GM19395 (cell line): ENCODE data around the gene DEPP1.
A peak's percentile ranks its signal among the peaks of the same experiment; 100 is the strongest.

Experiments used
- ATAC-seq: cut with Tn5 transposase; IDR thresholded peaks from one replicate; pipeline ENCODE4 v1.9.1; 2021; ENCODE audit warnings: mild to moderate bottlenecking, moderate library complexity; ENCODE audit not compliant: unreplicated experiment

DEPP1 gene

DNA sequence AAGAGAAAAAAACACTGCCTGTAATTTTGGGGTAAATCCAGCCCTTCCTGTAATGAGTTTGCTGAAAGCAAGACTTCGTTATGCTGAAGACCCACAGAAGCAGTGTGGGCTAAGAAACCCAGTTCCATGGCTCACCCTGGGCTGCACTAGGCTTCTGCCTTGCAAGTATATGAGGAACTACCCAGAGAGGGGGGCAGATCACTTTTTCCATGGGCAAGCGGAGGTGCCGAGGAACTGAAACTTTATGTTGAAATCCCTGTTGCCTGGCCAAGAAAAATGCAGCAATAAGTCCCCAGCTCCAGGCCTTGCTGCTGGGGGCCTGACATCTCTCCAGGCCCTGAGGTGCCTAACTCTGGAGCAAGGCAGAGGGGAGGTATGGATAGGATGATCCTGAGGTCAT, 10.5 kb downstream of the DEPP1 start:
- ATAC-seq = no peak

DNA sequence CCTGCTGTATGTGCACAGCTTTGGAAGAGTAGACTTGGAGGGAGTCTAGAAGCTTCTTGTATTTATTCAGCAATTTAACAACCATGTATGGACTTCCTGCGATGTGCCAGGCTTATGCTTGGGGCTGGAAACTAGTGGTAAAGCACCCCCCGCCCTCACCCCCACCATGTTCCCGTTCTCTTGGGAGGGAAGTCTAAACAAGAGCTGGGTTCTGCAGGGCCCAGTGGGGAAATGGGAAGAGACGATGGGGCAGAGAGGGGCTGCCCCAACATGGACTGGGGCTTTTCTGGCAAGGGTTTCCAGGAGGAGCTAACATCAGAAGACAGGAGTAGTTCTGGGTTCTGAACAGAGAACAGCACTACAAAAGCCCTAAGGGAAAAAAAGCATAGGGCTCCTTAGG, 11.0 kb downstream of the DEPP1 start:
- ATAC-seq = no peak

DNA sequence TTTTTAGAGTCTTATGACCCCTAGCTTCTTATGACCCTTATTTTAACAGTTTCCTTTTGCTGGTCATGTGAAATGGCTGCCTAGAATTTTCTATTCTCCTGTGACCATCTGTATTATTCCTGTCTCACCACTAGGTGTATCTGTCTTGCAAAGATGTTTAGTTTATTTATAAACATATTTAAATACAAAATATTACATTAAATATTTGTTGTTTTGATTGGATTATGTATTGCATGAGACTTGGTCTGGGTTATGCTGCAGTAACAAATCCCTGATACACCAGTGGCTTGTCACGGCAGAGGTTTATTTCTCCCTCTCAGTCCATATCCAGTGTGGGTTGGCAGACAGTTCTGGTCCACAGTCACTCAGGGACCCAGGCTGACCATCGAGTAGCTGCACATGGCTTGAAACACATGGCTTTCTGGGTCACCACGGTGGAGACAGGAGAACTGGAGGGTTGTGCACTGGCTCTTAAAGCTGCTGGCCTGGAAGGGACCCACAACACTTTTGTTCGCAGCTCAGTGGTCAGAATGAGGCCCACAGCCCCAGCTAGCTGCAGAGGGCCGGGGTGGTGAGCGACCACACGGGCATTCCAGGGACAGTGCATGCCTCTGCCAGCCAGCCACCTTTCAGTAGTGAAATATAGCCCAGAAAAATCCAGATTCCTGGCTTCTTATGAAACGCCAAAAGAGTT, 11.6 kb downstream of the DEPP1 start:
- no peak for ATAC-seq

DNA sequence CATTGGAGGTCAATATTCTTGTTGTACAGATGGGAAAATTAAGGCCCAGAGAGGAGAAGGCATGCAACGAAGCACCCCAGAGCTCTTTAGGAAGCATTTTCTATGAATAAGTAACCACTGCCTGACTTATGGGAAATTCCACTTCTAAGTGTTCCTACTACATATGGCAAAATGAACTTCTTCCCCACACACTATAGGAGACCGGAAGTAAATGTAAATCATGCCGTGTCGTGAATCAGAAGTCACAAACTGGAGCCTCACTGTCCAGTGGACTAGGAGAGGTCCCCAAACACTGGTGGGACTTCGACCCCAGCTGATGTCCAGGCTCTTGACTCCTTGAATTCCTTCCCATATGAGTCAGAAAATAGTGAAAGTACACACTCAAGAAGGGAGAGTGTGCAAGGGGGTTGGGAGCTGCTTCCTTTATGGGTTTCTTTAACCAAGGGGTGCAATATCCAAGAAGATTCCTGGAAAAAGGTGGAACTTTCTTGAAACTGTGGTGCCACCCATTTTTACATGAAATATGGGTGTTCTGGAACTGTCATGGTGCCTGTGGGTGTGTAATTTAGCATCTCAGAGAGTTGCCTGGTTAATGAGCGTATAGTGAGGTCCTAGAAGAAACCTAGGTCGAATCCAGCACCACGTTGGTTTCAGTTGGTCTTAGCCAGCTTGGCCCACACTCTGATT, 12.3 kb downstream of the DEPP1 start:
- ATAC-seq = peak; percentile 40

DNA sequence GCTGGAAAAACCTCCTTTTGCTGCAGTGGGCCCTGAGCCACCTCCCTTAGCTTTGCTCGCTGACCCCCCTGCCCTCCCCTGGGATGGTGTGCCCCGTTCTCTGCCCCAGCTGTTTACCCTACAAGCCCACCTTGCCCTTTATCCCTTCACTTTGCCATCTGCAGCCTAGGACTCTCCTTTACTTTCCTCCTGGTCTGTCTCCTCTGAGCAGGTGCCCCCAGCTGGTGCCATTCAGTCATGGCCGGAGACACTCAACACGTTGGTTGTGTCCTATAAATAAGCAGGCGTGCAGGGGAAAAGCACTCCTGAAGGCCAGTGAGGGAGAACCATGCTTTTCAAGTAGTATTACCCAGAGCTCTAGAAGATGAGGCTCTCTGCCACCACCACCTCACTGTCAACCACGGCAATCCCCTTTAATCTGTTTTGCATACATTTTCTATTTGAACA, 12.9 kb downstream of the DEPP1 start:
- peak; percentile 29 for ATAC-seq

DNA sequence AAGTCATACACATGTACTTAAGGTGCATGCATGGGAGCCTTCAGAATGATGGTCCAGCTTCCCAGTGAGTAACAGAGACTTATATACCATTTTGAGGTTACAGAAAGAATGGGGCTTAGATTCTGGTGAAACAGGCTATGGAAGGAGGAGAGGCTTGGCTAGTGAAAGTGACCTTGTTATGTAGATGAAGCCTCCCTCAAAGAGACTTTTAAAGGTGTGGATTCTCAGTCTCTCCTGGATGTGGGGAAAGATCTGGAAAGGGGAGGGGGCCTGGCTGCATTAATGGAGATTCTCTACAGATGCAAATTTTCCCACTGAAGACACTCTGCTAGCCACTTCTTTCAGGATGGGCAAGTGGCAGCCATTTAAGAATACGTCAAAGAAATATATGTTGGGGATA, 13.5 kb downstream of the DEPP1 start:
- ATAC-seq = no peak

DNA sequence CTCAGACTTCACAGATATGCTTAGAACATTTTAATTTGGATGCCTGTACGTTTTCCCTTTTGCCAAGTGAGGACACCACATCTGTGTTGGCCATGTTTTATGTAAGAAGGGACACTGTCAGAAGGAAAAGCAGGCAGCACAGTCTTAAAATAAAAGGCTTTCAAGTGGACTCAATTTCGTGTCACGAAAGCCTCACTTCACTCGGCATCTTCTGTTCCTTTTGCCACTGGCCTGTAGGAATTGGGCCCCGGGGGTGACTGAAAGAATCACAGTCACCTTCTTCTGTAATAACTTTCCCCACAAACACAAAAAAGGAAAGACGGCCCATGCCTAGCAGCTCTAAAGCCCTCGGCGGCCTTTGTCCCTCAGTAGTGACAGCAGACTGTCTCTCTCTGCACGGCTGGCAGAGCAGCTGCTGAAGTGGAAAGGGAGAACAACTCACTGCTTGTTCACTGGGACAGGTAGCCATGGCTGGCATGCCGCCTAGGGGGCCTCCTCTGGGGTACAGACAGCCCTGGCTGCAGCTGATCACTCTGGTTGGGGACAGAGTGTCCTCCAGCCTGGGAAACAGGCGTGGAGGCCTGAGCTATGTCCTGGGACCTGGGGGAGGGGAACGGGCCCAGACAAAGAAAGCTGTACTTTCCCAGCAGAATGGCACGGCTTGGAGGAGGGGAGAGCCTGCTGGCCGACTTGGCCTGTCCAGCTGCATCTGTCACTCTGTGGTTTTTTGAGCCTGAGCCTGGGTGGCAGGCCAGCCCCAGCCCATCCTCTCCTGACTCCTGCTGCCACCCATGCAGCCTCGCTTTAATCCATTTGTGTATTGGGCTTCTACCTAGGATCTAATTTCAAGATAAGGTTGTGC, 14.6 kb downstream of the DEPP1 start:
- ATAC-seq = no peak

DNA sequence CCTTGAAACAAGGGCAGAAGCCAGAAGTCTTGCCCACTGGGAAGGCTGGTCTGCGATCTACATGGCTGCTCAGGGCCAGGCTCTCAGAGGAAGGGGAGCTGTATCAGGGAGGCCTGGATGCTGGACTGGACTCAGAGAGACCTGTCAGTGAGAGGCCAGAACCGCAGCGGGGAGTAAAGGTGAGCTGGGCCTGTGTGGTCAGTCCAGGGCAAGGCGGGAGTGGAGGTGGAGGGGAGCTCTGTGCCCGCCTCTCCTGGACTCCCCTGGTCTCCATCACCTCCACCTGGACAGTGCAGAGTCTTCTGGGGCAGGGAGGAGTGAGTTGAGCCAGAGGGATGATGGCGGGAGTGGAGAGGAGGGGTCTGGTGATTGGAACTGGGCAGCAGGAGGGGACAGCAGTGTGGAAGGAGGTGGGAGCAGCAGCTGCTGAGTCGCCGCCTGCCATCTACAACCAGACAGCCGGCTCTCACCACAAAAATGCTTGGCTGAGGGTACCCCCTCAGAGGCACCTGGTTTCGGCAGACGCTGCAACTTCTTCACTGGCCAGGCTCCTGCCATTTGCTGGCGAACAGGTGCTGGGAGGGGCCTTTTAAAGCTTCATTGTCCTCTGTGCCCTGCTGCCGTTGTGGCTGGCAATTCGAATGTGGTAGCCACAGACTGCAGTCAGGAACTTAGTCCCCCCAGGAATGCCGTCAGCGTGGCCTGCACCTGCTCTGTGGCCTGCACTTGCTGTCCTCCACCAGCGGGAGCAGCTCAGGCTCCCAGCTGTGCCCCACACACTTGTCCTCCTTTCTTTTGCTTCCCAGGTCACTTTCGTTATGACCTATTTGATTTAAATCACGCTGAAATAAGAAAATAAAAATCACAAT, 15.5 kb downstream of the DEPP1 start:
- ATAC-seq = no peak

DNA sequence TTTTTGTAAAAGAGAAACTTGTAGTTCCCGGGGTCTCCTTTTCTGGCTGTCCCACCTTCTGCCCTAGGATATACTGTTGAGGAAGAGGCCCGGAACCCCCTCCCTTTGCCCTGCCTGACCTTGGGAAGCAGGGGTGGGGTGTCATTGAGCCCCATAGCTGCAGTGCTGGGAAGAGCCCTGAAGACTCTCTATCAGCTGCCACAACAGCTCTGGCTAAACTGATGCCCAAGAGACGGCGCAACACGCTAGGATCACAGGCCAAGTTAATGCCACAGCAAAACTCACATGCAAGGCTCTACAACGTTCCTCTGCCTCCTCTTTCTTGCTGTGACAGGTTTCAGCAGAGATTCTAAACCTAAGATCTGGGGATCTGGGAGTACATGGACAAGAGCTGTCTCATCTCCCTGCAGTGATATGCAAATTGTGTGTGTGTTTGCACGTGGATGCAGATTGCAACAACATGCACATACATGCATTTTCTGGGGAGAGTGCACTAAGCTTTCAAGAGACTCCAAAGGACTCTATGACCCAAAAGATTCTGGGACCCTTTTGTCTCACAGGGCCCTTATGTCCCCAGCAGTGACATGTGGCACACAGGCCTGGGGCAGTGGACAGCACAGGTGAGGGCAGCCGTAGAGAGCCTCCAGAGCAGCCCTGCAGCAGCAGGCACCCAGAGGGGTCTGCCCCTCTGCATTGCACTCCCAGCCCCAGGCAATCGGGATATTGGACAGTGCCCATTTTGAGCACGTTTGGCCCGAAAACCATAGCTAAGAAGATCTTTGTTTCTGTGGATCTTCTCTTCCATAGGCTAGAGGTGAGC, 16.5 kb downstream of the DEPP1 start:
- no peak for ATAC-seq

DNA sequence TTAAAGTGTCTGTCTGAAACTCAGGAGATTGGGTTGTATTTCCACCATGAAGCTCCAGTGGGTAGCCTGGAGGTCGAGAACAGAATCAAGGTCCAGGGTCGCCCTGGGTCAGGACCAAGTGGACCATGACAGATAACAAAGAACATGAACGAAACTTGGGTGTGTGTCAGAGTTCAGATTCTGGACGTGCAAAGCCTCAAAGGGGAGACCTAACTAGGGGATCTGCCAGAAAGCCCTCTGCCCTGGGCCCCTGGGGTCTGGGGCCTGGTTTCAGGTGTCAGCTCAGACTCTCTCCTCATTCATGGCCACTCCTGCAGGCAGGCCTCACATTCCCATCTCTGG, 17.4 kb downstream of the DEPP1 start:
- ATAC-seq = no peak

DNA sequence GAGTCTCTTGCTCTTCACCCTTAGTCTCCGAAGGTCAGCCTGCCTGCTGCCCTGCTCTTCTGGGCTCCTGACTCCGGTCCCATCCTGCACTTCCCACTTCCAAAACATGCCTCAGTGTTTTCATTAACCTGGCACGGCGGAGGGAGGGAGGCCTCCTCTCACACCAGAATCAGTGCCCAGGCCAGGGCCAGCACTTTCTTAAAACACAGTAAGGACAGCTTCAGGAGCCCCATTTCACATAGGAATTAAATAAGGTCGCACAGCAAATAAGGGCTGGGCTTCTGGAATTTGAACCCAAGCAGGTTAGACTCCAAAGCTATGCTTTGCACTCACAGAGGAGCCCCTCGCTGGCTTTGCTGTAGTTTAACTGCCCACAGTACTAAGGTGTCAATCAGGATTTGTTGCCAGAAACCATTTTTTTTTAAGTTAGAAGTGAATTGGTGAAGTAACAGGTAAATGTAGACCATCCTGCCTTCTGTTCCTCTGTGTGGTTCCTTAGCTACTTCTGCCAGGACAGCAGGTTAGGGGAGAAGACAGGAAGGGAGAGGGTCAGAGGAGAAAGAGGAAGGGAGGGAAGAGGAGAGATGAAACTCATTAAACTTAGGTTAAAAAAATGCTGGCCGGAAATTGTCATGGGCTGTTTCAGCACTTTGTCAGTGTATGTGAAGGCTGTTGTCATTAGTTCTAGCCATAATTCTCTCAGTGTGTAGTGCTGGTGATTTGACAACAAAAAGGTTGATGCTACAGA, 18.0 kb downstream of the DEPP1 start:
- no peak for ATAC-seq

DNA sequence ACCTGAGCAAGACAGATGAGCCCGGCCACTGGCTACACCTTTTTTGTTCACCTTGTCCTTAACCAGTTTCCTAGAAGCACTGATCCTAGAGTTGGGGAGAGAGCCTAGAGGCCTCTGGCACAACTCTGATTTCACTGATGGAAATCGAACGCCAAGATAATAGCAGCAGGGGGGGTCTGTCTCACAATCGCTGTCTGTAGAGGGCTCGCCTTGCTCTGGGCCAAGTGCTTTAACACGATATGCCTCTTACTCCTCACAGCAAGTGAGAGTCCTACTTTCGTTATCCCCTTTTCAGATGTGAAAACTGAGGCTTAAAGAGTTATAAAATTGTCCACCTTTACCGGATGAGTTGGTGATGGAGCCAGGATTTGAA, 18.5 kb downstream of the DEPP1 start:
- no peak for ATAC-seq

DNA sequence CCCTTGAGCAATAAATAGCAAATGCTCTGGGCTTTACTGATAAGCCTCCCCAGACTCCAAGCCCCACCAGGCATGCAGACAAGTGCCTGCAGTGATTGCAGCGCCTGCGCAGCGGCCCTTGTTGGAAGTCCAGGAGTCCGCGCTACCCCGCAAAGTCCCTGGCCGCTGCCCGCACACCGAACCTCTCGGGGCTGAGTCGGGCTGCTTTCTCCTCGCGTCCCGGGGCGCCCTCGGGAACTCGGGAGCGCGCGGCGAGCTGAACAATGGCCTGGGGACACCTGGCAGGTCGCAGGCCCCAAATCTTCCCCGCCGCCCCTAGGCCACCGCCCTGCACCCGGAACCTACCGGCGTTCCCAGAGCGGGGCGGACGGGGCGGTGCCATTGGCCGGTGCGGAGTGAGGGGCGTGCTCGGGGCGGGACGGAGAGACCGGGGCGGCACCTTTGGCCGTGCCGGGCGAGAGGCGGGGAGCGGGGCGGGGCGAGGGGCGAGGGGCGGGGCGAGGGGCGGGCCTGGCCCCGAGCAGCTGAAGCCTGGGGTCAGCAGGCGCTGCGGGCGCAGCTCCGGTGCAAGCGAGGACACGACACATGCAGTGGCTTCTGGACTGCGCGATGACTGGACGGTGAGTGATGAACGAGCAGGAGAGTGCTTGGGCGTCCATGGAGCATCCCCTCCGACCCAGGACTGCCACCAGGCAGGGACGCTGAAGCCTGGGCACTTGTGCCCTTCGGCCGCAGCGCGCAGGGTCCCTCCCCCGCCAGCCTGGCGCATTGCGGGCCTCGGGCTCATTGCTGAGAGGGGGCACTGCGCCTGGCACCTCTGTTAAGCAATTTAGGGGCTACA, 19.1 kb downstream of the DEPP1 start, which contains the start of gene RASSF4:
Gene RASSF4 (plus strand): TSS at position 556 of the 841 bp plus-strand sequence. CDS start 10,401 bp downstream, outside the sequence.
- ATAC-seq = peak; percentile 92

DNA sequence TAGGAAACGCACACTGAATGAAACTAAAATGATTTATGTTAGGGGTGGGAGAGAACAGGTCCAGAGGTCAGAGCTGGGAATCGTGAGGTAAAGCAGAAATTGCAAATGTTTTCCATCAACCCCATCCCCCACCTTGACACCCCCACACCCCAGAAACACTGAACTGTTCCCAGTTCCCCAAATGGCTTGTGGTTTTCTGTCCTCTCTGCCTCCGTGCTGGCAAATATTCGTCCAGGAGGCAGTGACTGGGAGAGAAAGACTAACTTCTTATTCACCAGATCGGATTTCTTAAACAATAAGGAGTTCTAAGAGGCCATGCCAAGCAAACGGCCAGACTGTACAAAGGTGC, 19.7 kb downstream of the DEPP1 start:
- ATAC-seq = no peak

DNA sequence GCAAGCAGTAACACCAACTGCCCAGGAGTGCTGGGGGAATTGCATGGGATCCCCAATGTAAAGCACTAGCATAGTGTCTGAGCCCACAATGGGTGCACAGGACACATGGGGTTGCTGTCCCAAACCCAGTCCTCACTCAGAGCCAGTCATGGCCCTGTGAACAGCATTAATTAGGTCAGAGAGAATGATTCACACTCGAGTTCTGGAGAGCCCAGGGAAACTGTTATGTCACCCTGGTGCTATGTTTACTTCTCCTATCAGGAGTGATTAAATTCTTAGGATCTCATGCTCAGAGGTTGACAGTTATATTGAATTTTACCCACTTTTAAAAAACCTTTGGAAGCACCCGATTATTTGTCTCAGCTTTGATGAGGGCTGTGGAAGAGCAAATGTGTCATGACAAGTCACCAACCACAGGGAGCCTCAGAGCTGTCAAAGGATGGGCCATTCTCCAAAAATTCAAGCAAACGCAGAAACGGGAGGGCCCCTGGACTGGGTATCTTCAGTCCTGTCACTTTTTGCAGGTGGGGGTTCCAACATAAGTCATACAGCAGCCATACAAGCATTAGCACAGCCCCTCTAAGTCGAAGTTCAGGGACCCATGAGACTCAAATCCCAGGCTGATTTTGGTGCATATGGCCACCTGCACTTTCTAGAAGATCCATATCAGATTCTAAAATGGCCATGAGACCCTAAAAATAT, 20.3 kb downstream of the DEPP1 start:
- no peak for ATAC-seq

DNA sequence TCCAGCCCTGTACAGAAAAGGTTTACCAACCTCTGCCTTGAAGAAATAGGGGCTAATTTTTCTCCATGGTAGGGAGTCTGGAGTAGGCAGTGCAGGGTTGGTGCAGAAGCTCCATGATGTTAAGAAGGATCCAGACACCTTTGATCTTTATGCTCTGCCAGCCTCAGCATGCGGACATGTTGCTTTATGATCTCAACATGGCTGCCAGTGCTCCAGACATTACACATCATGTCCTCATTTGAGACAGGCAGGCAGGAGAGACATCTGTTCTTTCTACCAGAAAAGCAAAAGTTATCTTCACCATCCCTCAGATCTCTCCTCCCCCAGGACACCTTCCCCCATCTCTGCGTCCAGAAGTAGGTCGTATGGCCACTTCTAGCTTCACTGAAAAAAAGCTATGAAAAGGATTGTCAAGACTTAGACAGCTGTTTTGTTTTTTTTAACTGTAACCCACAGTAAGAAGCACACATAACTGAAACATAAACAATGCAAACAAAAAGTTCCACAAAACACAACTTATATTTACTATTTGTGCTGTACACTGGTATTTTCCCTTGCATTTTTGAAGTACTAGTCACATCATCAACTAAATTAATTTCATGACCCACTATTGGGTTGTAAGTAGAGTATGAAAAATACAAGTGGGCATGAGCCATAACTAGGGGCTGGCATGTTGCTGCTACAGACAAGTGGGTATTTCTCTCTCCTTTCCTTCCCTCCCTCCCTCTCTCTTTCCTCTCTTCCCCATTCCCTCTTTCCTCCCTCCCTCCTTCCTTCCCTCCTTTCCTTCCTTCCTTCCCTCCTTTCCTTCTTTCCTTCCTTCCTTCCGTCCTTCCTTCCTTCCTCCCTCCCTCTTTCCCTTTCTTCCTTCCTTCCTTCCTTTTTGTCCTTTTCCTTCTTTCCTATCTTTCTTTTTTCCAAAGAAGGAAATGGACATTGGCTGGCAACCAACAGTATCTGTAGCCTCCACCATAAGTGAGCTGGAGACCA, 21.6 kb downstream of the DEPP1 start:
- ATAC-seq = no peak

DNA sequence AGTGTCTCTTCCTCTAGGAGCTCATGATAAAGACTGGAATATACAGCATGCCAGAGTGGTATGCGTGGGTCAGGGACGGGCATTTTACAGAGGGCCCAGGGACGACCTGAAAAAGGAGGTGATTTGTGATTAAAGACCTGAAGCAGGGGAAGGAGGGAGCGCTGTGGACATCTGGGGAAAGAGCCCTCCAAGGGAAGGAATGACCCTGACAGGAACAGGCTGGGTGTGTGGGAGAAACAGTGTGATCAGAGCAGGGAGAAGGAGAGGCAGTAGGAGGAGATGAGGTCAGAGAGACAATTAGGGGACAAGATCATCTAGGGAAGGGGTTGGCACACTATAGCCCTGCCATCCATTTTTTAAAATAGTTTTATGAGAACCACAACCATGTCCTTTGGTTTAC, 22.4 kb downstream of the DEPP1 start:
- ATAC-seq = no peak
